Measurements from ENCODE around the gene SLC37A2. TPM values are rescaled to one million over a fixed set of nuclear protein-coding genes. Genes with fewer than 3 reads are reported as not detected.

The SLC37A2 gene
- total RNA-seq, 1 experiment from 2014 or later = 5.1 TPM

DNA sequence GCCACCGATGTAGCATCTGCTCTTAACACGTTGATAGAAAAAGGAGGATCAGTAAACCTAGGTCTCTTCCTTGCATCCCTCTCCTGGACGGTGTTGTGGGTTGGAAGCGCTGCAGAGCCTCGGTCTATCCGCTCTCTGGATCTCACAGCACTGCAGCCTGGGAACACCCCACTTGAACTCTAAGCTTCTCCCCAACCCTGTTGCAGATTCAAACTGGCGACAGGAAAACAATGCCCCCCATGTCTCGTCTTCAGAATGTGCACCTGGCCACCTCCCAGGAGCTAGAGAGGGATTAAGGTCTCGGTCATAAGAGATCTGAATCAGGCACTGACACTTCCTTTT is 47.9 kb downstream of the SLC37A2 start:
- RAD21 ChIA-PET (ENCODE audit: low non-redundant PET in 1 of 2, low total read pairs in 2 of 2, uncharacterized antibody in 2 of 2, unreplicated experiment in 2 of 2) = no interaction called here
- peaks cover 3 to 17% of the 10 kb centered on the region in 2 experiments; a peak in 3 of 4 replicates for H3K4me1 ChIP-seq (ENCODE audit: control insufficient read depth in 1 of 2, insufficient read depth in 2 of 2, low read length in 2 of 2)
- peak overlapping the region; percentile 95 for H3K4me2 ChIP-seq (ENCODE audit: low read length)
- DNase-seq (ENCODE audit: low read depth, low spot score) (no peak), ATAC-seq (0 out of 2 replicates have a peak, but pooled peaks have one; percentile 0)
- BruUV-seq (replicated peaks) = TSS peak; percentile 72
- CTCF ChIA-PET = interaction anchor here (1.0 to 1.8 kb wide), 5 partner anchors 13 to 319 kb away, joined by 3 to 19 read pairs (median 11); no protein-coding TSS in a partner anchor
- H3K9me2 ChIP-seq (ENCODE audit: insufficient read depth) = no peaks in the 10 kb centered on the region
- H3K36me3 ChIP-seq (ENCODE audit: control insufficient read depth in 1 of 2, insufficient read depth in 2 of 2, low read length in 2 of 2) = no peaks in the 10 kb centered on the region
- H3K9ac ChIP-seq (ENCODE audit: low read length) = peak overlapping the region; percentile 87
- intact Hi-C loops (cut with micrococcal nuclease) = no loop called here
- H3K79me2 ChIP-seq (ENCODE audit: insufficient read depth, low read length) = peaks cover 32% of the 10 kb centered on the region; the same call in 1 of the 2 replicates
- peak overlapping the region; percentile 45 for H3K27ac ChIP-seq (ENCODE audit: low read depth, low read length)
- no peaks in the 10 kb centered on the region for H3K9me3 ChIP-seq (ENCODE audit: control insufficient read depth in 1 of 2, insufficient read depth in 1 of 2, low read depth in 1 of 2, low read length in 2 of 2)
- POLR2A ChIA-PET = interaction anchor here (1.2 to 2.8 kb wide), 2 partner anchors 13 to 20 kb away, joined by 3 to 21 read pairs; no protein-coding TSS in a partner anchor
- H2AFZ ChIP-seq (ENCODE audit: low read depth, low read length, poor library complexity, severe bottlenecking) = peak overlapping the region; percentile 88
- H3K27me3 ChIP-seq (ENCODE audit: insufficient read depth, low read length) = no peaks in the 10 kb centered on the region
- H3K4me3 ChIP-seq (replicated peaks in 1 of 2; ENCODE audit: low read depth in 1 of 2, low read length in 2 of 2) = peak overlapping the region; percentile 68 to 98
- H4K20me1 ChIP-seq (ENCODE audit: insufficient read depth) = no peaks in the 10 kb centered on the region
- TF ChIP-seq EZH2phosphoT487 (IDR thresholded peaks at IDR 0.05; ENCODE audit: borderline replicate concordance) = no peak
- no peak for TF ChIP-seq TCF7L2 (IDR thresholded peaks at IDR 0.05; ENCODE audit: borderline replicate concordance, extremely low read depth, insufficient read depth, insufficient read length)
- no peak for TF ChIP-seq JUND (IDR thresholded peaks at IDR 0.05)
- TF ChIP-seq REST (IDR thresholded peaks at IDR 0.05; ENCODE audit: low read depth) = no peak
- TF ChIP-seq ZFX (IDR thresholded peaks at IDR 0.05) = no peak
- TF ChIP-seq FOSL1 (IDR thresholded peaks at IDR 0.05; ENCODE audit: low read depth) = no peak
- no peak for TF ChIP-seq ZNF274 (IDR thresholded peaks at IDR 0.05; ENCODE audit: low read depth, low read length)
- no peak for TF ChIP-seq CBX3 (IDR thresholded peaks at IDR 0.05; ENCODE audit: low read depth)
- TF ChIP-seq SRF (IDR thresholded peaks at IDR 0.05; ENCODE audit: low read depth) = no peak
- no peak; the same call in 1 of the 2 replicates for TF ChIP-seq SIN3A (IDR thresholded peaks at IDR 0.05; ENCODE audit: low read depth)
- no peak for TF ChIP-seq POLR2AphosphoS5 (IDR thresholded peaks at IDR 0.05; ENCODE audit: low read depth, low read length)
- TF ChIP-seq, protein P1, sequence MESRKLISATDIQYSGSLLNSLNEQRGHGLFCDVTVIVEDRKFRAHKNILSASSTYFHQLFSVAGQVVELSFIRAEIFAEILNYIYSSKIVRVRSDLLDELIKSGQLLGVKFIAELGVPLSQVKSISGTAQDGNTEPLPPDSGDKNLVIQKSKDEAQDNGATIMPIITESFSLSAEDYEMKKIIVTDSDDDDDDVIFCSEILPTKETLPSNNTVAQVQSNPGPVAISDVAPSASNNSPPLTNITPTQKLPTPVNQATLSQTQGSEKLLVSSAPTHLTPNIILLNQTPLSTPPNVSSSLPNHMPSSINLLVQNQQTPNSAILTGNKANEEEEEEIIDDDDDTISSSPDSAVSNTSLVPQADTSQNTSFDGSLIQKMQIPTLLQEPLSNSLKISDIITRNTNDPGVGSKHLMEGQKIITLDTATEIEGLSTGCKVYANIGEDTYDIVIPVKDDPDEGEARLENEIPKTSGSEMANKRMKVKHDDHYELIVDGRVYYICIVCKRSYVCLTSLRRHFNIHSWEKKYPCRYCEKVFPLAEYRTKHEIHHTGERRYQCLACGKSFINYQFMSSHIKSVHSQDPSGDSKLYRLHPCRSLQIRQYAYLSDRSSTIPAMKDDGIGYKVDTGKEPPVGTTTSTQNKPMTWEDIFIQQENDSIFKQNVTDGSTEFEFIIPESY (IDR thresholded peaks at IDR 0.05; ENCODE audit: extremely low read depth, insufficient replicate concordance, low read length) = no peak
- TF ChIP-seq EGR1 (IDR thresholded peaks at IDR 0.05; ENCODE audit: low read depth) = no peak
- no peak for TF ChIP-seq CEBPB (IDR thresholded peaks at IDR 0.05; ENCODE audit: low read depth)

Data from HCT116 (cell line).